HG02973 (cell line): ENCODE results near the gene ORAI3.

Experiments used
- ATAC-seq: cut with Tn5 transposase; IDR thresholded peaks from one replicate; pipeline ENCODE4 v1.9.1; 2021; ENCODE audit warnings: moderate library complexity; ENCODE audit not compliant: unreplicated experiment

ORAI3 gene

DNA sequence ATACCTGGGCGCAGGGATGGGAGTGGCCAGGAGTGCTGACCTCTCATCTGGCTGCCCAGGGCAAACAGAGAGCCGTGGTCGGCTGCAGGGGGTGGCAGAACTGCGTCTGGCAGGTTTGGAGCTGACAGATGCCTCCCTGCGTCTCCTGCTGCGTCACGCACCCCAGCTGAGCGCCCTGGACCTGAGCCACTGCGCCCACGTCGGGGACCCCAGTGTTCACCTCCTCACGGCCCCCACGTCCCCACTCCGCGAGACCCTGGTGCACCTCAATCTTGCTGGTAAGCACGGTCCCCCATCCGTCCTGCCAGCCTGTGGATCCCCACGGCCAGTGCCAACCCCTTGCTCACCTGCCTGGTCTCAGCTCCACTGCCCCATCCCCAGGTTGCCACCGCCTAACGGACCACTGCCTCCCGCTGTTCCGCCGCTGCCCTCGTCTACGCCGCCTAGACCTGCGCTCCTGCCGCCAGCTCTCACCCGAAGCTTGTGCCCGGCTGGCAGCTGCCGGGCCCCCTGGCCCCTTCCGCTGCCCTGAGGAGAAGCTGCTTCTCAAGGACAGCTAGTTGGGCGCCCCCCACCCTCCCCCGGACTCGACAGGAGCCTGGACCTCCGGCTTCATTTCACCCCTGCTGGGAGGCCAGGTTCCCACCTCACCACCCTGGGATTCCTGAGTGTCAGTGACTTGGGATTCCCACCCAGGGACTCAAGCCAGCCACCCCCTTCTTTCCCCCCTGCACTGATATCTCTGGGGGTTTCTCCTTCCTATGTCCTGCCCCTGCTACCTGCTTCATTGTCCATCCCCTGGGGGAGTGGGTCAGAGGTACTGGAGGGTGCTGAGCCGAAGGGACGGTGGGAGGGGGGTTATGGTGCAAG, 2.0 kb upstream of the ORAI3 start:
- ATAC-seq = no peak

DNA sequence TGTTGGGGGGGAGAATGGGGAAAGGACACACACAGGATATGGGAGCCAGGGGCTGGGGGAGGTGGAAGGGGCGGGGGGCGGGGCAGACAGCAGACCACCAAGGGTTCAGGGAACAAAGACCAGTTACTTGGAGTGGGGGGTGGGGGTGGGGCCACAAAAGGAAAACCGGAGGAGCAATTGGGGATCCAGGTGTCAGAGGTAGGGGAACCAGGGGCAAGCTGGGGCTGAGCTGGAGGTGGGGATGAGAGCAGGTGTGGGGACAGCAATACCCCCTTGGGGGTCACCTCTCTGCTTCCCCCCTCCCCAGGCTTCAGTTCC, 1.4 kb upstream of the ORAI3 start:
- ATAC-seq = no peak

DNA sequence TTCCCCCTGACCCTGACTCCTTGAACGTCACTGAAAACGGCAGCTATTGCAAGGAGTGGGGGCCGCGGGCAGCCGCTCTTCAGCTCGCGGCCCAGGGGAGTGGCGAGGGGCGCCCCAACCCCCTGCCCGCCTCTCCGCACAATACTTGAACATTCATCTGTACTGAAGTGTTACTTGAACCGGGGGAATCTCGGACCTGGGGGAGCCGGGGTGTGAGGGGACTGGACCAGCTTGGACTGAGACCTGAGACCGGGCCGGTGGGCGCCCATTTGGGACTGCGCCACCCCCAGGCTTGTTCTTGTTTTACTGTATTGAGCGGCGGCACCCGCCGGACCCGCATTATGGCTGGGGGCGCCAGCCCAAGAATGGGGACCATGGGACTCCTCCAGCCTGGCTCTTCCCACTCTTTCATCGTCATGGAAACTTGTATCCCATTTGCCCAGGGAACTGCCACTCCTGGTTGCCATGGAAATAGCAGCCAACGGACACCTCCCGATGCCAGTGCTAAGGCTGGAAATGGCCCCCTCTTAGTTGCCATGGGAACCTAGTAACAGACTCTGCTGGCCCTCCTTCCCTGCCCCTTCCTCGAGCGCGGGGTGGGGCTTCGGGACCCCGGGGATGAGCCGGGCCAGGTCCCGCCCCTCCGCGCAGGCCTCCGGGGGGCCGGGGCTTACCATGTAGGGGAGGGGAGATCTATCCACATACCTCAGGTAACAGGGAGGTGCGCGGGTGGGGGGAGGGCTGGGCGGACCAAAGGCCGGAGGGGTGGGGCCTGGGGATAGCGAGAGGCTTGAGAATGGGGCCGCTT, 805 bp upstream of the ORAI3 start:
- ATAC-seq = no peak

DNA sequence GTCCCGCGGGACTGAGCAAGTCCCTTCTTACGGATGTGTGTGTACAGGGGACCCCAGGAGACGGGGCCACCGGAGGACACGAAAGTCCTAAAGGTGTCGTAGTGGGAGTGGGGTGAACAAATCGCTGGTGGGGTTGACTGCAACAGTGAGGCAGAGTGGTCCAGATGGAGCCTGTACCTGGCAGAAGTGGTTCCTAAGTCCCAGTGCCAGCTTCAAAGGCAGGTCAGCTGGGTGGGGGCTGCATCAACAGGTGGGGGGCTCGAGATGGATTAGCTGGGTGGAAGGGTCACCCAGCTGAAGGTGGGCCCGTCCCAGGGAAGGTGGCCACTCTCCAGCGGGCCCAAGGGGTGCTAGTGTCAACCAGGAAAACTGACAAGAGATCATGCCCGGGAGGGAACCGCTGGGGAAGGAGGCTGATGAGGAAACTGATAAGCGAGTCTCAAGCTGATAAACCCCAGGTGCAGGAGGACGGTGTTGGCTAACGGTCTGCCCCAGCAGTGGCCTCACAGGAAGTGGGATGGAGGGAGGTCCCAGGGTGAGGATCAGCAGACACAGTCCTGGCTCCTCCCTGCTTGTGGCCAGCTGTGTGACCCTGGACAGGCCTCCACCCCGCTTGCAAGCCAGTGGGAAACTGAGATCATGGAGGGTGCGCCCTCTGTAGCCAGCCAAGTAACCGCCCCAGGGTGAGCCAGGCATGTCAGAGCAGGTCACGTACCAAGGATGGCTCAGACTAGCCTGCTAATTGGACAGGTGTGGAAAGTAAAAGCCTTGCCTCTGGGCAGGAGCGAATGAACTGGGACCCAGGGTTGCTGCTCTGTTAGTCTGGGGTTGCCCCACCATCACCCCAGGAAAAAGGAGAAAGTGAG, 1.0 kb downstream of the ORAI3 start:
- peak; percentile 33 for ATAC-seq

DNA sequence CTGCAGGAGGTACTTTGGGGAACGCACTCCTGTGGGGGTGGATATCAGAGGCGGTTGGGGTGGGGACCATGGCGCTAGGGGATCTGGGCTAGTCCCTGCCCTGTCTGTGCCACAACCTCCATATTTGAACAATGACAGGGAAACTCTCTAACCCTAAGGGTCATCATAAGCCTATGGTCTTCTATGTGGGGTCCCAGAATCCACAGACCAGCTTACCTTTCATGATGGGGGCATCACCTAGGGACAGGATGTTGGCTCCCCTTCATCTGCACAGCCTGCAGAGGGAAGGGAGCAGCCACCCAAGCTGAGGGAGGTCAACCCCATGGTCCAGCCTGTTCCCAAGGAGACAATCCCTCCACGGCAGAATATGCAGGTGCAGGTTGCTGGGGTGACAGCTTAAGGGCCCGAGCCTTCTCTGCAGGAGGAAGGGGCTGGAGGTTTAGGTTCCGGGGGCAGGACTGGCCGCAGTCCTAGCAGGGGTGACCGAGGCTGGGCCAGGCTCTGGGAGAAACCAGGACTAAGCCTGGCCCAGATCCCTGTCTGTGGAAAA, 1.7 kb downstream of the ORAI3 start:
- ATAC-seq = peak; percentile 2

DNA sequence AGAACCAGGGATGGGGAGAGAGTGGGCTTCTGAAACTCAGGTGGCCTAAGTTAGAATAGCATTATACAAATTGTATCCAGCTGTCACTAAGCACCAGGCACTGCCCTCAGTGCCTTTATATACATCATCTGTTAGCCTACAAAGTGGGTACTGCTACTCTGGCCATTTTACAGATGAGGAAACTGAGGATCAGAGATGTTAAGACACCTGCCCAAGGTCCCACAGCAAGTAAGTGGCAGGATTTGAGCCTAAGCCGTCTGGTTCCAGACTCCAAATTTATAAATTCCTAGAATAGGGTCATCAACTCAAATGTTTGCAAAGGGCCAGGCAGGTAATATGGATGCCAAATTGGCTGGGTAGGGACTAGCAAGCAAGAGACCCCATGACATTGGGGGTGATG, 2.3 kb downstream of the ORAI3 start:
- no peak for ATAC-seq

DNA sequence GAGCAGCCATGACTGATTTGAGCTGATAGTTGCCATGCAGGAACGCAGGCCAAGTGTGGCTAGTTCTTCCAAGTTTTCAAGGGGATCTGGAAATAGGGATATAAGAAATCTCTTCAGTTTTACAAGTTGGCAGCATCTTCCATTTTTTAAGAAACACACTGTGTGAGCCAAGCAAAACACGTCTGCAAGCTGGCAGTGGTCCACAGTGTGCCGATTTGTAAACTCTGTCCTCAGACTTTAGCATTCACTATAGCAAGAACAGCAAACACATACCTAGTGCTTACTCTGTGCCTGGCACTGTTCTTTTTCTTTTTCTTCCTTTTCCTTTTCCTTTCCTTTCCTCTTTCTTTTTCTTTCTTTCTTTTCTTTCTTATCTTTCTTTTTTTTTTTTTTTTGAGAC, 2.9 kb downstream of the ORAI3 start:
- ATAC-seq = no peak

DNA sequence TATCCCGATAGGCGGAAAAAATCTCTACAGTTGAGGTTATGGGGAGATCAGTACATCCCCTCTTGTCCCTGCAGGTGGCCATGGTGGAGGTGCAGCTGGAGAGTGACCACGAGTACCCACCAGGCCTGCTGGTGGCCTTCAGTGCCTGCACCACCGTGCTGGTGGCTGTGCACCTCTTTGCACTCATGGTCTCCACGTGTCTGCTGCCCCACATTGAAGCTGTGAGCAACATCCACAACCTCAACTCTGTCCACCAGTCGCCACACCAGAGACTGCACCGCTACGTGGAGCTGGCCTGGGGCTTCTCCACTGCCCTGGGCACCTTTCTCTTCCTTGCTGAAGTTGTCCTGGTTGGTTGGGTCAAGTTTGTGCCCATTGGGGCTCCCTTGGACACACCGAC, 4.2 kb downstream of the ORAI3 start:
- ATAC-seq = no peak

DNA sequence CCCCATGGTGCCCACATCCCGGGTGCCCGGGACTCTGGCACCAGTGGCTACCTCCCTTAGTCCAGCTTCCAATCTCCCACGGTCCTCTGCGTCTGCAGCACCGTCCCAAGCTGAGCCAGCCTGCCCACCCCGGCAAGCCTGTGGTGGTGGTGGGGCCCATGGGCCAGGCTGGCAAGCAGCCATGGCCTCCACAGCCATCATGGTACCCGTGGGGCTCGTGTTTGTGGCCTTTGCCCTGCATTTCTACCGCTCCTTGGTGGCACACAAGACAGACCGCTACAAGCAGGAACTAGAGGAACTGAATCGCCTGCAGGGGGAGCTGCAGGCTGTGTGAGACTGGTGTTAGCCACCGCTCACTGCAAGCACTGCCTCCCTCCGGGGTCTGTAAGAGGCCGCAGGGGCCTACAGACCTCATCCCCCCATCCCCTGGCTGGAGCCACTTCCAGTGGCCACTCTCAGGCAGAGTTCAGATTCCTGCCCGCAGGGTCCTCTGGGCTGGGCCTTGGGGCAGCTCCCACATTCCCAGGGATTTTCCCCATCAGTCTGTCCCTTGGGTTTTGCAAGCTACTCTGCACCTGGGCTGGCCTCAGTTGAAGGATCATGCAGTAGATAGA, 4.8 kb downstream of the ORAI3 start:
- no peak for ATAC-seq

DNA sequence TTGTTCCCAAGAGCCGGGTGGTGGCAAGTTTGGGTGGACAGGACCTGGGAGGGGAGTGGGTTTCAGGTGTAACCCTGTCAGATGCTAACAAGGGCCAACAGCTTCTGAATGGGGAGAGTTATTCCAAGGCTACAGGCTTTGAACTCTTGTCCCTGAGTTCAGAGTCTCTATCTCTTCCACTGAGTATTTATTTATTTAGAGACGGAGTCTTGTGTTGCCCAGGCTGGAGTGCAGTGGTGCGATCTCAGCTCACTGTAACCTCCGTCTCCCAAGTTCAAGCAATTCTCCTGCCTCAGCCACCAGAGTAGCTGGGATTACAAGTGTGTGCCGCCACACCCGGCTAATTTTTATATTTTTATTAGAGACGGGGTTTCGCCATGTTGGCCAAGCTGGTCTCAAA, 6.1 kb downstream of the ORAI3 start:
- no peak for ATAC-seq

DNA sequence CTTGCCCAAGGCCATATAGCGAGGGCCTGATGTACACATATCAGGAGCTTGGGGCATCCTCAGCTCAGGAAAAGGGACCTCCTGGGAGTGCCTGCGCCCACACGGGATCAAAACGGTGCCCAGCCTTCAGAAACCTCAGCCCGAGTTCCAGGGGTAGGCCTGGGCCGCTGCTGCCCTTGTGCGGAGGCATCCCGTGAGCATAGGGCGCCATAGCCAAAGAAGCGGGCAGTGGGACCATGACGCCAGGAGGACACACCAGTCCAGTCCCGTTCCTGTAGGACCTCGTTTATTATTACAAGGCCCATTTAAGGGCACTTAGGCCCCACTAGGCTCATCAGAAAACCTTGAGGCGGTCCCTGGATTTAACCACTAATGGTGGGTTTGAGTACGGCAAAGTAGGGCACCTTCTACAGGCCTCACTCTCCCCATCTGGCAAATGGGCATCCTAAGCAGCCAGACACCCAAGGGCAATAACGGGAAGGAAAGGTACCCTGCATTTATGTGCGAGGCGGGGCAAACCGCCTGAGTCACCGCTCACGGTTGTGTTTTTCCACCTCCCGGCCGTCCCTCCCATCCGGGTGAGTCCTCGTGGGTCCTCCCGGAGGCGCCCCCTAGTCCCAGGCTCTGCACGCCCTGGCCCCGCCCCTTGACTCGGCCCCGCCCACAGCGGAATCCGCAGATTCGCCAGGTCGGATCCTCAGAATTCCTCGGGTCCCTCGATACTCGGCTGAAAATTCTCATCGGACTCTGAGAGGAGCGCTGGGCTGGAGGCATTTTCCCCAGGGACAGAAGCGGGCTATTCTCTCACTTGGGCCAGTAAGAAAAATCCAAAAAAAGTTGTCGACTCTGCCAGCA, 8.0 kb downstream of the ORAI3 start:
- ATAC-seq = peak; percentile 28

DNA sequence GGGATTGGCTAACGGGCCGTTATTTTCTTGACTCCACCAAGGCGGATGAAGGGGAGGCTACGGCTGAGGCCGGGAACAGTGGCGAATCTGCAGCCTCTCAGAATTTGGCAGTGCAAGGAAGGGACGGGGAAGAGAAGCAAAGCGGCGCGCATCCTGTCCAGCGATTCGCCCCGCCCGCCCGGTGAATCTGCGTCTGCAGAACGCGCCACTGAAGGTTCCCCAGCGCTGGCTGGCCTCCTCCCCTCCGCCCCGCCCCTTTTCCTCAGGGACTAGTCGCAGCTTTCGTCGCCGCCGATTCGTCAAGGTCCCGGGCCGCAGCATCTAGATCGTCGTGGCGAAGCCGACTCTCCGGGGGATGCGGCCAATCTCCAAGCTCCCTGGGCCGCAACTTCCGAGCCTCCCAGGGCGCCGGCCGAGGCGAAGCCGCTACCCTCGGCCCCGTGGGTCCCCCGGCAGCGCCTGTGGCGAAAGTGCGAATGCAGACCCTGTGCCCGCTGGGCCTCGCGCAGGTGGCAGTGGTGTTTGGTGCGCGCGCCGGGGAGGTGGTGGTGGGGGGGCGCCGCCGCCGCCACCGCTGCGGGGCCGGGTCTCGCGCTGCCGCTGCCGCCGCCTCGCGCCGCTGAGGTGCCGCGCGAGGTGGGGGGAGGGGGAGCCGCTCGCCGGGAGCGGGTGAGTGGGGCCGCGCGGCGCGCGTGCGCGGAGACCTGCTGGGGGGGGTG, 8.7 kb downstream of the ORAI3 start, which contains the start of gene SETD1A:
Gene SETD1A, plus strand, starts transcription at position 299 of the 719 bp plus-strand sequence. CDS start 978 bp downstream, outside the sequence.
- ATAC-seq = peak; percentile 63

DNA sequence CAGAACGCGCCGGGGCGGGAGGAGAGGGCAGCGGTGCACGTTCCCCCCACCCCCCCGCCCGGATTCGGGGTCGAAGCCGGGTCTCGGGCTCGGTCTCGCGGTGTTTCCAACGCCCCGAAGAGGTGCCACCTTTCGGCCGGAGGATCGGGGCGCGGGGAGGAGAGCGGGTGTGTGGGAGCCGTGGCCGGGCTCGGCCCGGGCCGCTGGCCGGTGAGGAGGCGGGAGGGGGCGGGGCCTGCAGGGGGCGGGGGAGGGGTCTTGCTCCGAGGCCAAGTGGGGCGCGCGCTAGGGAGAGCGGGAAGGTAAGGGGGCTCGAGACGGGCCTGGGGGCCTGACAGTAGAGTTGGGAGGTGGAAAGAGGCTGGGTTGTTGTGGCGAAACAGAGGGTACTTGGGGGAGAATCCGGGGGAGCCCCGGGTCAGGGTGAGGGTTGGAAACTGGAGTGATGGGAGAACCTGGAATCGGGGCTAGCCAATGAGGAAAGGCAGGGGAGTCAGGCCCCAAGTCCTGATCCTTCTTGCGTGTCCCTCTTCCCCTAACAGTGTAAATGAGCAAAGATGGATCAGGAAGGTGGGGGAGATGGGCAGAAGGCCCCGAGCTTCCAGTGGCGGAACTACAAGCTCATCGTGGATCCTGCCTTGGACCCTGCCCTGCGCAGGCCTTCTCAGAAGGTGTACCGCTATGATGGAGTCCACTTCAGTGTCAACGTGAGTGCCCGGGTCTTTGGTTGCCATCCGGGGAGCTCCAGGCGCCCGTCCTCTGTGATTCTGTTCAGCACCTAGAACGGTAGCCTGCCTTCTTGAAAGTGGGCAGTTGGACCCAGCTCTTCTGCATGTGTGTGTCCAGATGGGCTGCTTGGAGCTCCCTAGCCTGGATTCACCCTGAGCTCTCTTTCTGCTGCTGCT, 9.6 kb downstream of the ORAI3 start:
- peak; percentile 18 for ATAC-seq

DNA sequence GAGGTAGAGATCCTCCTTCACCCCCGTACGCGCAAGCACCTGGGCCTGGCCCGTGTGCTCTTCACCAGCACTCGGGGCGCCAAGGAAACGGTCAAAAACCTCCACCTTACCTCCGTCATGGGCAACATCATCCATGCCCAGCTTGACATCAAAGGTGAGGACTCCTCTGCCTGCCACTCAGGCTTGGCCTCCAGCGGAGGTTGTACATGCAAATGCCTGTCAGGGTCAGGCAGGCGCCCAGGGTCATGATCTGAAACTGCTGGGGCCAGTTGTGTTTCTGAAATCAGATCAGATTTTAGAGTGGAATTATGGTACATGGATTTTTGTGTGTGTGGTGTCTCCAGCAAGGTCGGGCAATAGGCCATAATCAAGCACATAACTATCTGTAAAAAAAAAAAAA, 12.5 kb downstream of the ORAI3 start:
- ATAC-seq = no peak

DNA sequence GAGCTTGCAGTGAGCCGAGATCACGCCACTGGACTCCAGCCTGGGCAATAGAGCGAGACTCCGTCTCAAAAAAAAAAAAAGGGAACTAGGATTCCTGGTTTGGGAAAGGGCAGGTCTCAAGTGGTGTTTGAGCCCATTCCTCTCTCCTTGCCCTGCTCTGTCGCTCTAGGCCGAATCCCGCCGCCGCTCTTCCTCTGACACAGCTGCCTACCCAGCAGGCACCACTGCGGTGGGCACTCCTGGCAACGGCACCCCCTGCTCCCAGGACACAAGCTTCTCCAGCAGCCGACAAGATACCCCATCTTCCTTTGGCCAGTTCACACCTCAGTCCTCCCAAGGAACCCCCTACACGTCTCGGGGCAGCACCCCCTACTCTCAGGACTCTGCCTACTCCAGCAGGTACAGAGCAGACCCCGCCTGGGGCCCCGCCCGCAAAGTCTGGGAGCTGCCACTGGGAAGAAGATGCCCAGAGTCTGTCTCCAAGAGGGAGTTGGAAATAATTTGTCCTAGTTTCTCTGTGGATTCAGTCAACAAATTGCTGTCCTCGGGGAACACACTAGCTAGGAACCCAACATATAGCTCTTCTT, 15.2 kb downstream of the ORAI3 start:
- ATAC-seq = no peak

DNA sequence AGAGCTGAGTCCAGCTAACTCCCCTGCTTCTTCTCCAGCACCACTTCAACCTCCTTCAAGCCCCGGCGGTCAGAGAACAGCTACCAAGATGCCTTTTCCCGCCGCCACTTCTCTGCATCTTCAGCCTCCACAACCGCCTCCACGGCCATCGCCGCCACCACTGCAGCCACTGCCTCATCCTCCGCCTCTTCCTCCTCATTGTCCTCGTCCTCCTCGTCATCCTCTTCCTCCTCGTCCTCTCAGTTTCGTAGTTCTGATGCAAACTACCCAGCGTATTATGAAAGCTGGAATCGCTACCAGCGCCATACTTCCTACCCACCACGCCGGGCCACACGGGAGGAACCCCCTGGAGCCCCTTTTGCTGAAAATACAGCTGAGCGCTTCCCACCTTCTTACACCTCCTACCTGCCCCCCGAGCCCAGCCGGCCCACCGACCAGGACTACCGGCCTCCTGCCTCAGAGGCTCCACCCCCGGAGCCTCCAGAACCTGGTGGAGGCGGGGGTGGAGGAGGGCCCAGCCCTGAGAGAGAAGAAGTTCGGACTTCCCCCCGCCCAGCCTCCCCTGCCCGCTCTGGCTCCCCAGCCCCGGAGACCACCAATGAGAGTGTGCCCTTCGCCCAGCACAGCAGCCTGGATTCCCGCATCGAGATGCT, 15.8 kb downstream of the ORAI3 start:
- ATAC-seq = no peak

DNA sequence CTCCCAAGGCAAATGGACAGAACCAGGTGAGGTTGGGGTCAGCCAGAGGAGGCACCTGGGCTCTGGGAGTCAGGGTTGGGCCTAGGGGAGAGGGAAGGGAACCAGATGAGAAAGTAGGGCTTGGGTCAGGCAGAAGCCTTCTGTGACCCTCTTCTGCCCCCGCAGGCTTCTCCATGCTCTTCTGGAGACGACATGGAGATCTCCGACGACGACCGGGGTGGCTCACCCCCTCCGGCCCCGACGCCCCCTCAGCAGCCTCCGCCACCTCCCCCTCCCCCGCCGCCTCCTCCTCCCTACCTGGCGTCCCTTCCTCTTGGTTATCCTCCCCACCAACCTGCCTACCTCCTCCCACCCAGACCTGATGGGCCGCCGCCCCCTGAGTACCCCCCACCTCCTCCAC, 16.6 kb downstream of the ORAI3 start:
- ATAC-seq = no peak
